Umbilical cord (tissue), 2 donors: ENCODE data around the gene NR1D2. TPM values are rescaled to one million over a fixed set of nuclear protein-coding genes. Genes with fewer than 3 reads are reported as not detected.

ENCODE experiments used
- DNase-seq: peaks from one replicate; pipeline ENCODE4 v3.0.0-alpha.2; 2015; ENCODE audit warnings: low spot score
- total RNA-seq: library from RNA; depleted of rRNA; stranded (reverse); fragments of >200 nt; gene quantifications from one replicate; pipeline ENCODE4 v1.2.3, GENCODE V29; 2014; ENCODE audit warnings: low replicate concordance; ENCODE audit not compliant: insufficient read depth

The NR1D2 gene
- total RNA-seq, 1 donor from 2014 or later = 51.5 TPM

DNA sequence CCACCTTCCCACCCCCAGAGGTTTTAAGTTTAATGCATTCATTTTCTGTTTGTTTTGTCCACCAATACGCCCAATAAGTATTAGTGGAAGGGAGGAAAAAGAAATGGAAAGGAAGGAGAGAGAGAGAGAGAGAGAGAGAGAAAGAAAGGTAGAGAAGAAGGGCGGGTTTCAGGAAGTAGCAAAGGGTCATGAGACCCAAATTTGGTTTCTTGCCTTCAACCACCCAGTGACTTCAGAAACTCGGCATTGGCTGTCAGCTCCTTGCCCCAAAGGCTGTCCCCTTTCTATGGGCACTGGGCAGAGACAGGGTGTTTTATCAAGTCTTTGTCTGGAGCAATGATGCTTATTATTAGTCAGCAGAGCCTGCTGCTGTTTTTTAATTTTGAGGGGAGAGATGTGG lies 13.5 kb upstream of the NR1D2 start:
- DNase-seq = no peak

DNA sequence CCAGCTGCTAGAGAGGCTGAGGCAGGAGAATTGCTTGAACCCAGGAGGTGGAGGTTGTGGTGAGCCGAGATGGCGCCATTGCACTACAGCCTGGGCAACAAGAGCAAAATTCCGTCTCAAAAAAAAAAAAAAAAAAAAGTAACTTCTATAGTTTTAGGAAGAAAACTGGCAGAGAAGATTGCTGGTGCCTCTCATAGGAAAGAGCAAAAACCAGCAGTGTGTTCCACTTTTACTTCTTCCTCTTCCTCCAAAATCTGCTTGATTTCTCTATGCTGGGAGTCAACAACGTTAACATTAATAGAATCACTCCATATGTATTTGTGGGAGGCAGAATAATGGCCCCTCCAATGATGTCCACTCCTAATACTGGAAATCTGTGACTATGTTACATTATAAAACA lies 12.5 kb upstream of the NR1D2 start:
- no peak for DNase-seq

GRCh38 chr3:23934253-23934652 lies 10.8 kb upstream of the NR1D2 start:
- DNase-seq = no peak

DNA sequence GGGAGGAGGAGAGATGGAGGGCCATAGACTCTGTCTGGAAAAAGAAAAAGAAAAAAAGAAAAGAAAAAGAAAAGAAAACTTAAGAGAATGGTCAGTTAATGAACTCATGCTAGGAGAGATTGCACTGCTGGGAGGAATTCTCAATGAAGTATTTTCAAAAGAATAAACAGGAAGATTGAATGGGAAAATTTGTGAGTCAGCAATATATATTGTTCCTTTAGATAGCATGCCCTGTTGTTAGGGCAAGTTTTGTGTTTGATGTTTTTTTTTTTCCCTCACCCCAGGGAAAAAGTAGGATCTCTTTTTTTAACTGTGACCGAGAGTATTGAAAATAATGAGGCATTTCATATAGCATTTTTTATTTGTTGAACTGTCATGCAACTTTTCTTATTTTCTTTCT lies 7.8 kb upstream of the NR1D2 start:
- no peak for DNase-seq

- DNase-seq = no peak
These were observed 6.4 kb upstream of the NR1D2 start for GRCh38 chr3:23938688-23939087.

DNA sequence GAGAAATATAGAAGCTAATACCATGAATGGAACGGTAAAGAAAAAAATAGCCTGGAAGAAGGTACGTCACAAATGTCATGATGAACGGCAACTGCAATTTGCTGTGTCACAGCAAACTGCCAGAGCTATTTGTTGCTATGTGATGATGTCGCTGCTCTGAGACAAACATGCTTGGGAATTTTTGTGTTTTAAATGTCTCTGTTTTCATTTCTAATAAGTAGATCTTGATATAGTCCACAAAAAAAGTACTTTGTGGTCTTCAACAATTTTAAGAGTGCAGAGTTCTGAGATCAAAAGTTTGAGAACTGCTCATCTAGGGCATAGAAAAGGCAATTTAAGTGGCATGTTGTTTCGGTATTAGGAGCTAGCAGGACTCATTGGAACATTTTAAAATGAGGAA lies 4.3 kb upstream of the NR1D2 start:
- no peak for DNase-seq

- DNase-seq = no peak
These were observed 3.6 kb upstream of the NR1D2 start for GRCh38 chr3:23941440-23941839.

DNA sequence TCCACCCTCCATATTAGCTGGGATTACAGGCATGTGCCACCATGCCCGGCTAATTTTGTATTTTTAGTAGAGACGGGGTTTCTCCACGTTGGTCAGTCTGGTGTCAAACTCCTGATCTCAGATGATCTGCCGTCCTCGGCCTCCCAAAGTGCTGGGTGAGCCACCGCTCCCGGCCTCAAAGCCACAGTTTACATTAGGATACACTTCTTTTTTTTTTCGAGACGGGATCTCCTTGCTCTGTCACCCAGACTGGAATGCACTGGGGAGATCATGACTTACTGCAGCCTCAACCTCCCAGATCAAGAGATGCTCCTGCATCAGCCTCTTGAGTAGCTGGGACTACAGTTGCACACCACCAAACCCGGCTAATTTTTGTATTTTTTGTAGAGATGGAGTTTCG lies 2.5 kb upstream of the NR1D2 start:
- no peak for DNase-seq

DNA sequence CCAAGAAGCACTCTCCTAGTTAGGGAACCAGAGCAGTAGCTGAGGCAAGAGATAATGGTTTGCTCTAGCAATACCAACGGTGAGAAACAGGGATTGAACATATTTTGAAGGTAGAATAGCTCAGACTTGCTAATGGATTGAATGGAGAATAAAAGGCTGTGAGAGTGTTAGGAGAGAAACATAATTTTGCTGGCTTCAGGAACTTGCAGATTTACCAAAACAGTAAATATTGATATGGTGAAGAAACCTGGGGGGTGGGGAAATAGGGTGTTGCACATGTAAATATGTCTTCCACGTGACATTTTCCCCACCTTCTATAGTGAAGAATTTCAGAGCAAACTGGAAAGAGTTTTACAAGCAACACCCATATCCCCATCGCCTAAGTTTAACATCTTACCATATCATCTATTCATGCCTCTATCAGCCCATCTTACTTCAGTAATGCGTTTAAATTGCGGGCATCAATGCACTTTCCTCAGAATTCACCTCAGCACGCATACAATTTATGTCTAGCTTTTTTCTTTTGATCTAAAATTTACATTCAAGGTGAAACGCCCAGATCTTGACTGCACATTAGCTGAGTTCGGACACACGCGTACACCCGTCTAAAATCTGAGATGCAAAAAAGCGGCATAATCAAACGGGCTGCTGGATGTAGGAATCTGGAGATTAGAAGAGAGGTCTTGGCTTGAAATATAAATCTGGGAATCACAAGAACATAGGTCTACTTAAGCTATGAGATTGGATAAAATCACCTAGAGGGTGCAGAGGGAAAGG lies 891 bp upstream of the NR1D2 start:
- DNase-seq = peak; percentile 31

DNA sequence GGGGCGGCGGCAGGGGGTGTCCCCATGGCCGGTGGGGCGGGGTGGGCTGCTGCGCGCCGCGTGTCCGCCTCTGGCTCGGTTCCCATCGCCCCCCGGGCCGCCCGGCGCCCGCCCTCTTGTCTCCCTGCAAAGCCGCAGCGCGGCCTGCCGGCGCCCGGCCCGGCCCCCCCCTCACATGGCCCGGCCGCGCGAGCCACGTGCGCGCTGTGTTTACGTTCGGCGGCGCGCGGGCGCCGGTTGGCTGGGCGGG lies 502 bp downstream of the NR1D2 start:
- no peak for DNase-seq

DNA sequence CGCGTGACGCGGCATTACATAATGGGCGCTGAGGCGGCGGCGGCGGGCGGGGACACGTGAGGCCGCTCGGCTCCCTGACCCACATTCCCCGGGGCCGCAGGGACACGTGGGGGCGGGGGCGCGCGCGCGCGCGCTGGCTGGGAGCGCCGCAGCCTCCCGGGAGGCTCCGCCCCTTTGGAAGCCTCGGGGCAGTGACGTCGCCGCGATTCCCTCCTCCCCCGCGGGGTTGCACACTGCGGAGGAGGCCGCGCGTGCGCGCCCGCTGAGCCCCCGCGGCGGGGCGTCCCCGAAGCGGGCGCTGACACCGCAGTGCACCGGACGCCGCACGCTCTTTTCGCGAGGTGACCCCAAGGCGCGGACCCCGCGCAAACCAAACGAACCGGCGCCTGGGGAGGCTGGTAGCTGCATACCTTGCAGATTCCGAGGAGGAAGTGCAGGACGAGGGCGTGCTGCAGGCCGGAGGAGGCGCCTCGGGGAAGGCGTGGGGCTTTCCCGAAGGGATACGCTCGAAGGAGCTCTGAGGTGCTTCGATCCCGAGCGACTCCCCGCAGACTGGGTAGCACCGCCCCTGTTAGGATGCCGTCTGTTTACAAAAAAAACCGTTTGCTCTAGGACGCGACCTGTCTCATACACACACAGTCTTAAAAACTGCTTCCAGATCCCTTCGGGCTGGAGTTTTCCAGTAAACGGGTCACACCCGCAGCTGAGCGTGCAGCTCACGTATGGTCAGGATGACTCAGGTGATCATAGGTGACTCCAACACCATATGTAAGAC lies 1.0 kb downstream of the NR1D2 start:
- DNase-seq = peak; percentile 97

DNA sequence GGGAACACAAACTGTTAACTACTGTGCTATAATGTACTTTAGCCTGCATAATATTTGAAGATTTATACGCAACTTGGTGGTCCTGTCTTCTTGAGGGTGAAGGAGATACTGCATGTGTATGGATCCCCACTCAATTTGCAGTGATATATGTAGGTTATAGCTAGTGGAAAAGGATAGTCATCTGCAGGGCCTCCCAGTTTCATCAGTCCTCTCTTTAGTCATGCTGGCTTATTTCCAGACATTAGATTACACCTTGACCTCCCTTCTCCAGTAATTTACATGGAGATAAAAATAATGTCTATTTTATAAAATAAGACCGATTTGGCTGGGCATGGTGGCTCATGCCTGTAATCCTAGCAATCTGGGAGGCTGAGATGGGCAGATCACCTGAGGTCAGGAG lies 3.7 kb downstream of the NR1D2 start:
- no peak for DNase-seq

DNA sequence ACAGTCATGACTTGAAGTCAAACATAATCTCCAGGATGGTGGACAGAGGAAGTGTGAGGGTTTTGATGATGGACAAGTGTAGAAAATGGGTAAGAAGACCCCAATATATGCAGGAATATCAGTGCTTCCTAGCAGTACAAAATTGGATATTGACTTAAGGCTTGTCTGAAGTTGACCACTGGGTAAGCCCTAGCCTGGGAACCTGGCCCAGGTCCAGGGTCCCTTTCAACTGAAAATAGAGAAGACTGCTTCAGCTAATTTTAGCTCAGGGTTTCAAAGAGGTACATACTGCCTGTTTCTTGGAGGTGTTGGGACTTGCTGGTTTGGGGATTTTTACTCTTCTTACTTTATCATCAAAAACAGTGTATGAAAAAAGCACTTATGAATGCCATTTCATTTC lies 4.7 kb downstream of the NR1D2 start:
- no peak for DNase-seq

DNA sequence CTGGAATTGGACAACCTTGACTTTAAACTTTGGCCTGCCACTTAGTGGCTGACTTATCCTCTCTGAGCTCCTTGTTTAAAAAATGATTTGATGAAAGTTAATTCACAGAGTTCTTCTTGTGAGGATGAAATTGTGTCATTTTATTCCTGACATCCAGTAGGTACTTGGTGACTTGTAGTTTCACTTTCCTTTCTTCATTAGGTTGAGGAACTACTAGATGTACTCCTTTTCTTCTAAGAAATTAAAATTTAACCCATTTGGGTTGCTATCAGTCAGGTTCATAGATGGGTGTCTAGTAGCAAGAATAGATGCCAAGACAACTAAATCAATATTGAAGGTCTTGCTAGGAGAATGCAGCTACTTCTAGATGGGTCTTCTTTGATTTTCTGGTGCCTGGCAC lies 5.2 kb downstream of the NR1D2 start:
- no peak for DNase-seq

- DNase-seq = no peak
These were observed 7.6 kb downstream of the NR1D2 start for GRCh38 chr3:23952646-23953045.

DNA sequence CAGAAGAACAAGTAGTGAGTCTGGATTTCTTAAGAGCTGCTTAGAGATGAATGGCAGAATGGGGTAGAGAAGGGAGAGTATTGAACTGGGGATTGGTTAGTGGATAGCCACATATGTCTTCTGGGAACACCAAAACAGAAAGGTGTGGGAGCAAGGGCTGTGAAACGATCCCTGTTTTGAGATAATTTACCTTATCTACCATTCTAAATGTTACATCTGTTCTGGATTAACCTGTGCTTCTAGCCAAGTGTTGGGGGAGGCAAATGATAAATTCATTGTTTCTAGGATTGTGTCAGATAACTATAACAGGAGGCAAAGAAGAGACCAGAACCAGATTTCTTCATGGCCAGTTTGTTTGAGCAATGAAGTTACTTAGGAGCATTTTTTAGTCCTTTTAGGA lies 8.4 kb downstream of the NR1D2 start:
- no peak for DNase-seq

- no peak for DNase-seq
These were observed 9.1 kb downstream of the NR1D2 start for GRCh38 chr3:23954144-23954543.

DNA sequence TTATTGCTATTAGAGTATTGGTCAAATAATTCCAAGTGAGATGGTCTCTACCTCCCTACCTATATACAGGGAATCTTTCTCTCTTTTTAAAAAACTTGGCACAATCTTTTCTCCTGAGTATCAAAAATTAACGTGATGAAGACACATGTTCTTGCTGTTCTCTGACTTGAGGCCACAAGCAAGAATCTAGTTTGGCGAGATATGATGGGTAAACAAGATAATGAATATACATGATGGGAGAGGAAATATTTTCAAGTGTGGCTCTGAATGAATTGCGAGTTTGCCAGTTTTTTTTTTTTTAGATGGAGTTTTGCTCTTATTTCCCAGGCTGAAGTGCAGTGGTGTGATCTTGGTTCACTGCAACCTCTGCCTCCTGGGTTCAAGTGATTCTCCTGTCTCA lies 11.6 kb downstream of the NR1D2 start:
- DNase-seq = no peak

DNA sequence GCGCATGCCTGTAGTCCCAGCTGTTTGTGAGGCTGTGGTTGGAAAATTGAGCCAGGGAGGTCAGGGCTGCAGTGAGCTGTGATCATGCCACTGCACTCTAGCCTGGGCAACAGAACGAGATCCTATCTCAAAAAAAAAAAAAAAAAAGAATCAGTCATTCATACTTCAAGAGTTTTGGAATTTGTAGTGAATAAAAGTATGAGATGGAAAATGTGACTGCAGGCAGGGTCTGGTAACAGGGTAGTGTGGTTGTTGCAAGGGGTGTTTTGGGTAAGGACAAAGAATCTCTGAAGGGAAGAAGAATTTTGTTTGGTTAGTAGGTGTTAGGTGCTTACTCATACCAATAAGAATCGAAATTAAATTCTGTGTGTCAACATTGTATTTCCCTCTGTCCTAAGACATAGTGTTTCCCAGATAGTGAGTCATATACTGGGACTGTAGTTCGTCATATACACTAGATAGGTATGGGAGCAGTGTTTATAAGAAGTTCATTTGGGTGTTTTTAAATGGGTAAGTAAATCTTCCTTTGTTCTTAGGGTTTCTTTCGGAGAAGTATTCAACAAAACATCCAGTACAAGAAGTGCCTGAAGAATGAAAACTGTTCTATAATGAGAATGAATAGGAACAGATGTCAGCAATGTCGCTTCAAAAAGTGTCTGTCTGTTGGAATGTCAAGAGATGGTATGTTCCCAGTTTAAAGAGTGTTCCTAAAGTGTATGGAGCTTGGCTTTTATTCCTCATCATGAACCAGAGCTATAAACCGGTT lies 14.2 kb downstream of the NR1D2 start:
- no peak for DNase-seq

- DNase-seq = no peak
These were observed 15.6 kb downstream of the NR1D2 start for GRCh38 chr3:23960649-23961048.

DNA sequence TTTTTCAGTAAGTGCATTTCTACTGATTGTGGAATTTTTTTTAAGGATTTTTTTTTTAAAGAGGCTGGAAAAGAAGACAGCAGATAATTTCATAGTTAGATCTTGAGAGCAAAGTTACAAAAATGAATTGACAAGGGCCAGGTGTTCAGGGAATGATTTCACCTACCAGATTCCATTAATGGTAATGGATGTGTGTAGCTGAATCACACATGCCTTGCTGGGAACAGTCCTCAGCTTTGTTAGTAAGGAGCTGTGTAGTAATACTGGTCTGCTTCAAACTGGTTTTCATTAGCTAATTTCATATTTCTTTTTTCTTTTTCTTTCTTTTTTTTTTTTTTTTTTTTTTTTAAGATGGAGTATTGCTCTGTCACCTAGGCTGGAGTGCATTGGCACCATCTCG lies 16.0 kb downstream of the NR1D2 start:
- DNase-seq = no peak

GRCh38 chr3:23961913-23962312 lies 16.8 kb downstream of the NR1D2 start:
- DNase-seq = no peak
